Measurements from ENCODE around the gene RO60. TPM values are rescaled to one million over a fixed set of nuclear protein-coding genes. Genes with fewer than 3 reads are reported as not detected.
A peak's percentile ranks its signal among the peaks of the same experiment; 100 is the strongest.

RO60 gene
- polyA plus RNA-seq, 1 of the 3 experiments (the other 2 are of a cell fraction) = 6.4 TPM

DNA sequence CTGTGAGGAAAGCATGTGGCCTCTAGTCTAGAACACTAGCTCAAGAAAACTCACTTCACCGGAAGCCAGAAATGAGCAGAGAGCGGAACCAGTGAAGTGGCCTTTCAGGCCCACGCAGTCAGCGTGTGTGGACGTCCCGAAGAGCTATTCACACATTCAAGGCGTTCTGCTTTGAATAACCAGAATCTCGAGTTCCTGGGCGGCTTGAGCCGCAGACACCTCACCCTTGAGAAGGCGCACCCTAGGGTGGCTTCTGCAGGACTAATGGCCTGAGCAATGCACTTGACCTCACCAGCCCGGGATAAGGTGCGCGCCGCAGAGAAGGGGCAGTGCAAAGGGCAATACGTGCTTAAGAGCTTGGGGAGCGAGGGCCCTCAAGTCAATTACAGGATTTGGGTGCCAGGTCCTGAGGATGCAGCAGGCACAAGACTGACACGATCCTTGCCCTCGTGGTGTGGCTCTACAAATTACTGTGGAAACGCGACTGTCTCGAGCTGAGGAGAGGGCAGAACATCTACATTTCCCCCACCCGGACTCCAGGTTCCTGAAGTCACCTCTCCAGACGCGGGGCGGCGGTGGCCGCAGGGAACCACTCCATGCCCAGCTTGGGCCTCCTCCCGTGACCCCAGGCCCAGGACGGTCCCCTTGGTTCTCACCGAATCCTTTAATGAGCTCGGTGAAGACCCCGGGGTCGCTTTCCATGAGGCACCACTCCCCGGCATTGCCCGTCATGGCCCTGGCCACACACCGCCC lies 707 bp upstream of the RO60 start:
- H3K4me2 ChIP-seq = peak overlapping the region; percentile 91
- no peaks in the 10 kb centered on the region for H3K27me3 ChIP-seq (ENCODE audit: insufficient read depth)
- ChIA-PET POLR2A (interaction anchor here (1.0 to 1.3 kb wide), 2 partner anchors 47 to 63 kb away, joined by 4 to 5 read pairs; partner anchors contain the start of genes CDC73 and GLRX2), CTCF (interaction anchor here (0.7 to 2.5 kb wide), 6 partner anchors 11 to 585 kb away, joined by 3 to 10 read pairs (median 4); partner anchors contain the start of gene CDC73)
- H2AFZ ChIP-seq (ENCODE audit: low read depth) = peak overlapping the region; percentile 7; the same call in 1 of the 2 replicates
- WGBS (ENCODE audit: low lambda C conversion rate) = 3% methylated on average over 26 of the region's 37 CpGs
- H3K79me2 ChIP-seq (ENCODE audit: insufficient read depth) = peaks cover 89% of the 10 kb centered on the region
- H3K36me3 ChIP-seq (replicated peaks in 1 of 2; ENCODE audit: control insufficient read depth in 1 of 2, insufficient read depth in 2 of 2, low read length in 1 of 2) = peaks cover 14 to 16% of the 10 kb centered on the region in 2 experiments
- TF ChIP-seq MEF2A (IDR thresholded peaks at IDR 0.05; ENCODE audit: borderline replicate concordance, low read depth) (no peak), RXRA (IDR thresholded peaks at IDR 0.05; ENCODE audit: borderline replicate concordance, low read depth) (no peak), POLR2AphosphoS5 (IDR thresholded peaks at IDR 0.05; ENCODE audit: low read depth, low read length) (no peak), GABPA (IDR thresholded peaks at IDR 0.05; ENCODE audit: low read depth) (peak; percentile 27; the same call in 1 of the 2 replicates), CHD2 (IDR thresholded peaks at IDR 0.05; ENCODE audit: low read length, partially characterized antibody) (no peak), YY1 (IDR thresholded peaks at IDR 0.05; ENCODE audit: low read depth) (no peak), EP300 (IDR thresholded peaks at IDR 0.05; ENCODE audit: borderline replicate concordance in 1 of 2, low read depth in 1 of 2, low read length in 1 of 2) (no peak)
- TF ChIP-seq, protein P1, sequence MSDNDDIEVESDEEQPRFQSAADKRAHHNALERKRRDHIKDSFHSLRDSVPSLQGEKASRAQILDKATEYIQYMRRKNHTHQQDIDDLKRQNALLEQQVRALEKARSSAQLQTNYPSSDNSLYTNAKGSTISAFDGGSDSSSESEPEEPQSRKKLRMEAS (IDR thresholded peaks at IDR 0.05; ENCODE audit: low read depth) = peak; percentile 78
- peak overlapping the region; percentile 98 to 99 for H3K27ac ChIP-seq (ENCODE audit: low read depth in 2 of 2, low read length in 1 of 2)
- H4K20me1 ChIP-seq (ENCODE audit: insufficient read depth) = peaks cover 20% of the 10 kb centered on the region
- peaks cover 14% of the 10 kb centered on the region for H3F3A ChIP-seq (replicated peaks; ENCODE audit: insufficient read depth)
- peak; percentile 26 for DNase-seq
- H3K4me1 ChIP-seq (ENCODE audit: control insufficient read depth in 1 of 2, insufficient read depth in 2 of 2, low read depth in 1 of 2, low read length in 1 of 2) = peaks cover 19 to 20% of the 10 kb centered on the region in 2 experiments; a peak in 3 of 4 replicates
- H3K9ac ChIP-seq = peak overlapping the region; percentile 98
- H3K4me3 ChIP-seq (ENCODE audit: low read depth in 2 of 2, low read length in 1 of 2) = peak overlapping the region; percentile 85 to 99
- H3K9me2 ChIP-seq = no peaks in the 10 kb centered on the region
- H3K9me3 ChIP-seq = no peaks in the 10 kb centered on the region

DNA sequence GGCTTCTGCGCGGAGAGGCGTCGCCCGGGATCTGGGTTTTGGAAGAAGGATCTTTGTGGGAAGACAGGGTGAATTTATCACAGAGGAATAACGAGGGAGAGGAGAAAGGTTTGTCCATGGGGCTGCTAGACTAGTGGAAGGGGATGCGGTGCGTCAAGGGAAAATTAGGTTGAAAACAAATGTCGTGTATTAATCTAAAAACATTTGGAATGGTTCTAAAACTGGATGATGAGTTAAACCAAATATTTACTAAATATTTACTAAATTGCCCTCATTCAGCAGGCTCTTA lies 647 bp downstream of the RO60 start:
- peaks cover 29% of the 10 kb centered on the region for H4K20me1 ChIP-seq (ENCODE audit: insufficient read depth)
- H3K79me2 ChIP-seq (ENCODE audit: insufficient read depth) = peaks cover 89% of the 10 kb centered on the region
- H3K36me3 ChIP-seq (replicated peaks in 1 of 2; ENCODE audit: control insufficient read depth in 1 of 2, insufficient read depth in 2 of 2, low read length in 1 of 2) = peaks cover 10 to 14% of the 10 kb centered on the region in 2 experiments
- peak overlapping the region; percentile 85 to 99 for H3K4me3 ChIP-seq (ENCODE audit: low read depth in 2 of 2, low read length in 1 of 2)
- H2AFZ ChIP-seq (ENCODE audit: low read depth) = 0 out of 2 replicates have a peak overlapping the region, but pooled peaks have one; percentile 73
- 0 out of 2 replicates have a peak, but pooled peaks have one; percentile 3 for TF ChIP-seq MXI1 (IDR thresholded peaks at IDR 0.05; ENCODE audit: low read depth, low read length)
- peak; percentile 42; the same call in 1 of the 2 replicates for TF ChIP-seq NRF1 (IDR thresholded peaks at IDR 0.05; ENCODE audit: low read depth, low read length)
- TF ChIP-seq TAF1 (IDR thresholded peaks at IDR 0.05; ENCODE audit: borderline replicate concordance, low read depth, low read length) = peak; percentile 66; the same call in 1 of the 2 replicates
- no peak for TF ChIP-seq RFX5 (IDR thresholded peaks at IDR 0.05; ENCODE audit: low read length)
- TF ChIP-seq, protein P2, sequence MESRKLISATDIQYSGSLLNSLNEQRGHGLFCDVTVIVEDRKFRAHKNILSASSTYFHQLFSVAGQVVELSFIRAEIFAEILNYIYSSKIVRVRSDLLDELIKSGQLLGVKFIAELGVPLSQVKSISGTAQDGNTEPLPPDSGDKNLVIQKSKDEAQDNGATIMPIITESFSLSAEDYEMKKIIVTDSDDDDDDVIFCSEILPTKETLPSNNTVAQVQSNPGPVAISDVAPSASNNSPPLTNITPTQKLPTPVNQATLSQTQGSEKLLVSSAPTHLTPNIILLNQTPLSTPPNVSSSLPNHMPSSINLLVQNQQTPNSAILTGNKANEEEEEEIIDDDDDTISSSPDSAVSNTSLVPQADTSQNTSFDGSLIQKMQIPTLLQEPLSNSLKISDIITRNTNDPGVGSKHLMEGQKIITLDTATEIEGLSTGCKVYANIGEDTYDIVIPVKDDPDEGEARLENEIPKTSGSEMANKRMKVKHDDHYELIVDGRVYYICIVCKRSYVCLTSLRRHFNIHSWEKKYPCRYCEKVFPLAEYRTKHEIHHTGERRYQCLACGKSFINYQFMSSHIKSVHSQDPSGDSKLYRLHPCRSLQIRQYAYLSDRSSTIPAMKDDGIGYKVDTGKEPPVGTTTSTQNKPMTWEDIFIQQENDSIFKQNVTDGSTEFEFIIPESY (IDR thresholded peaks at IDR 0.05; ENCODE audit: borderline replicate concordance, low read depth) = 0 out of 2 replicates have a peak, but pooled peaks have one; percentile 19
- TF ChIP-seq, protein P3, sequence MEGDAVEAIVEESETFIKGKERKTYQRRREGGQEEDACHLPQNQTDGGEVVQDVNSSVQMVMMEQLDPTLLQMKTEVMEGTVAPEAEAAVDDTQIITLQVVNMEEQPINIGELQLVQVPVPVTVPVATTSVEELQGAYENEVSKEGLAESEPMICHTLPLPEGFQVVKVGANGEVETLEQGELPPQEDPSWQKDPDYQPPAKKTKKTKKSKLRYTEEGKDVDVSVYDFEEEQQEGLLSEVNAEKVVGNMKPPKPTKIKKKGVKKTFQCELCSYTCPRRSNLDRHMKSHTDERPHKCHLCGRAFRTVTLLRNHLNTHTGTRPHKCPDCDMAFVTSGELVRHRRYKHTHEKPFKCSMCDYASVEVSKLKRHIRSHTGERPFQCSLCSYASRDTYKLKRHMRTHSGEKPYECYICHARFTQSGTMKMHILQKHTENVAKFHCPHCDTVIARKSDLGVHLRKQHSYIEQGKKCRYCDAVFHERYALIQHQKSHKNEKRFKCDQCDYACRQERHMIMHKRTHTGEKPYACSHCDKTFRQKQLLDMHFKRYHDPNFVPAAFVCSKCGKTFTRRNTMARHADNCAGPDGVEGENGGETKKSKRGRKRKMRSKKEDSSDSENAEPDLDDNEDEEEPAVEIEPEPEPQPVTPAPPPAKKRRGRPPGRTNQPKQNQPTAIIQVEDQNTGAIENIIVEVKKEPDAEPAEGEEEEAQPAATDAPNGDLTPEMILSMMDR (IDR thresholded peaks at IDR 0.05) = no peak
- 0% methylated on average over 9 of the region's 9 CpGs for WGBS (ENCODE audit: low lambda C conversion rate)
- H3F3A ChIP-seq (replicated peaks; ENCODE audit: insufficient read depth) = peaks cover 14% of the 10 kb centered on the region
- H3K9me2 ChIP-seq = no peaks in the 10 kb centered on the region
- H3K4me1 ChIP-seq (ENCODE audit: control insufficient read depth in 1 of 2, insufficient read depth in 2 of 2, low read depth in 1 of 2, low read length in 1 of 2) = peaks cover 19 to 23% of the 10 kb centered on the region in 2 experiments; a peak in 3 of 4 replicates
- peak overlapping the region; percentile 98 to 99 for H3K27ac ChIP-seq (ENCODE audit: low read depth in 2 of 2, low read length in 1 of 2)
- POLR2A ChIA-PET = no interaction called here
- H3K9me3 ChIP-seq = no peaks in the 10 kb centered on the region
- DNase-seq = no peak
- H3K27me3 ChIP-seq (ENCODE audit: insufficient read depth) = no peaks in the 10 kb centered on the region
- CTCF ChIA-PET = no interaction called here
- H3K9ac ChIP-seq = peak overlapping the region; percentile 98
- H3K4me2 ChIP-seq = peak overlapping the region; percentile 91
